K562 (cell line): ENCODE measurements around the gene RABGAP1L. TPM values are rescaled to one million over a fixed set of nuclear protein-coding genes. Genes with fewer than 3 reads are reported as not detected.

Experiments used
- NONO ChIP-seq, 2 experiments: fragments of 200-400 bp in 1 of 2; fragments of 450-650 bp in 1 of 2; formaldehyde crosslinking in 1 of 2; IDR thresholded peaks; 2 replicates each; pipeline ENCODE4 v1.6.1; 2017; ENCODE audit warnings: low read depth in 2 of 2, mild to moderate bottlenecking in 2 of 2, moderate library complexity in 2 of 2, low read length in 1 of 2
- PYGO2 ChIP-seq: fragments of 450-650 bp; IDR thresholded peaks from 2 replicates; pipeline ENCODE4 v1.6.1; 2016; ENCODE audit warnings: mild to moderate bottlenecking, missing genetic modification characterization, moderate library complexity, missing compliant biosample characterization
- polyA plus RNA-seq, 8 experiments: library from polyadenylated mRNA; depleted of rRNA in 4 of 8; stranded (reverse) in 5 of 8; unstranded in 3 of 8; fragments of >200 nt; fragmentation: Nextera tagmentation in 2 of 8; fragmentation: Illumina TruSeq in 1 of 8; extraction: Ambion mirVana in 2 of 8; extraction: Trizol in 1 of 8; gene quantifications; 2 replicates each; pipeline versions ENCODE4 v1.2.1 to v1.2.3, GENCODE V29; 2011 to 2014; ENCODE audit warnings: inconsistent platforms in 1 of 8, missing spikeins in 1 of 8
- total RNA-seq, 7 experiments: library from RNA; depleted of rRNA in 6 of 7; stranded (reverse); fragments of >200 nt in 6 of 7; fragmentation: Illumina TruSeq in 2 of 7; extraction: Trizol in 2 of 7; gene quantifications; 2 replicates each; pipeline versions ENCODE4 v1.2.1 to v1.2.3, GENCODE V29; 2011 to 2021; ENCODE audit warnings: low replicate concordance in 1 of 7
- TF ChIP-seq, protein P1 (sequence below): fragments of 450-650 bp; IDR thresholded peaks from 2 replicates; pipeline ENCODE4 v1.6.1; 2016; ENCODE audit warnings: mild to moderate bottlenecking, moderate library complexity
- TF ChIP-seq, protein P2 (sequence below): fragments of 200-800 bp; sonication (Bioruptor generic); IDR thresholded peaks from 2 replicates; pipeline ENCODE4 v1.6.1; 2017; ENCODE audit warnings: missing genetic modification characterization, missing compliant biosample characterization
- TF ChIP-seq, protein P3 (sequence below): fragments of 450-650 bp; IDR thresholded peaks from 2 replicates; pipeline ENCODE4 v1.6.1; 2017; ENCODE audit warnings: antibody characterized with exemption, mild to moderate bottlenecking

Gene RABGAP1L
- total and polyA plus RNA-seq, 9 of the 15 experiments (the other 6 are each of a cell fraction or from before 2014, with no cell fraction given) = 16.5 to 44.9 (median 26.7) TPM

- TF ChIP-seq, protein P1, sequence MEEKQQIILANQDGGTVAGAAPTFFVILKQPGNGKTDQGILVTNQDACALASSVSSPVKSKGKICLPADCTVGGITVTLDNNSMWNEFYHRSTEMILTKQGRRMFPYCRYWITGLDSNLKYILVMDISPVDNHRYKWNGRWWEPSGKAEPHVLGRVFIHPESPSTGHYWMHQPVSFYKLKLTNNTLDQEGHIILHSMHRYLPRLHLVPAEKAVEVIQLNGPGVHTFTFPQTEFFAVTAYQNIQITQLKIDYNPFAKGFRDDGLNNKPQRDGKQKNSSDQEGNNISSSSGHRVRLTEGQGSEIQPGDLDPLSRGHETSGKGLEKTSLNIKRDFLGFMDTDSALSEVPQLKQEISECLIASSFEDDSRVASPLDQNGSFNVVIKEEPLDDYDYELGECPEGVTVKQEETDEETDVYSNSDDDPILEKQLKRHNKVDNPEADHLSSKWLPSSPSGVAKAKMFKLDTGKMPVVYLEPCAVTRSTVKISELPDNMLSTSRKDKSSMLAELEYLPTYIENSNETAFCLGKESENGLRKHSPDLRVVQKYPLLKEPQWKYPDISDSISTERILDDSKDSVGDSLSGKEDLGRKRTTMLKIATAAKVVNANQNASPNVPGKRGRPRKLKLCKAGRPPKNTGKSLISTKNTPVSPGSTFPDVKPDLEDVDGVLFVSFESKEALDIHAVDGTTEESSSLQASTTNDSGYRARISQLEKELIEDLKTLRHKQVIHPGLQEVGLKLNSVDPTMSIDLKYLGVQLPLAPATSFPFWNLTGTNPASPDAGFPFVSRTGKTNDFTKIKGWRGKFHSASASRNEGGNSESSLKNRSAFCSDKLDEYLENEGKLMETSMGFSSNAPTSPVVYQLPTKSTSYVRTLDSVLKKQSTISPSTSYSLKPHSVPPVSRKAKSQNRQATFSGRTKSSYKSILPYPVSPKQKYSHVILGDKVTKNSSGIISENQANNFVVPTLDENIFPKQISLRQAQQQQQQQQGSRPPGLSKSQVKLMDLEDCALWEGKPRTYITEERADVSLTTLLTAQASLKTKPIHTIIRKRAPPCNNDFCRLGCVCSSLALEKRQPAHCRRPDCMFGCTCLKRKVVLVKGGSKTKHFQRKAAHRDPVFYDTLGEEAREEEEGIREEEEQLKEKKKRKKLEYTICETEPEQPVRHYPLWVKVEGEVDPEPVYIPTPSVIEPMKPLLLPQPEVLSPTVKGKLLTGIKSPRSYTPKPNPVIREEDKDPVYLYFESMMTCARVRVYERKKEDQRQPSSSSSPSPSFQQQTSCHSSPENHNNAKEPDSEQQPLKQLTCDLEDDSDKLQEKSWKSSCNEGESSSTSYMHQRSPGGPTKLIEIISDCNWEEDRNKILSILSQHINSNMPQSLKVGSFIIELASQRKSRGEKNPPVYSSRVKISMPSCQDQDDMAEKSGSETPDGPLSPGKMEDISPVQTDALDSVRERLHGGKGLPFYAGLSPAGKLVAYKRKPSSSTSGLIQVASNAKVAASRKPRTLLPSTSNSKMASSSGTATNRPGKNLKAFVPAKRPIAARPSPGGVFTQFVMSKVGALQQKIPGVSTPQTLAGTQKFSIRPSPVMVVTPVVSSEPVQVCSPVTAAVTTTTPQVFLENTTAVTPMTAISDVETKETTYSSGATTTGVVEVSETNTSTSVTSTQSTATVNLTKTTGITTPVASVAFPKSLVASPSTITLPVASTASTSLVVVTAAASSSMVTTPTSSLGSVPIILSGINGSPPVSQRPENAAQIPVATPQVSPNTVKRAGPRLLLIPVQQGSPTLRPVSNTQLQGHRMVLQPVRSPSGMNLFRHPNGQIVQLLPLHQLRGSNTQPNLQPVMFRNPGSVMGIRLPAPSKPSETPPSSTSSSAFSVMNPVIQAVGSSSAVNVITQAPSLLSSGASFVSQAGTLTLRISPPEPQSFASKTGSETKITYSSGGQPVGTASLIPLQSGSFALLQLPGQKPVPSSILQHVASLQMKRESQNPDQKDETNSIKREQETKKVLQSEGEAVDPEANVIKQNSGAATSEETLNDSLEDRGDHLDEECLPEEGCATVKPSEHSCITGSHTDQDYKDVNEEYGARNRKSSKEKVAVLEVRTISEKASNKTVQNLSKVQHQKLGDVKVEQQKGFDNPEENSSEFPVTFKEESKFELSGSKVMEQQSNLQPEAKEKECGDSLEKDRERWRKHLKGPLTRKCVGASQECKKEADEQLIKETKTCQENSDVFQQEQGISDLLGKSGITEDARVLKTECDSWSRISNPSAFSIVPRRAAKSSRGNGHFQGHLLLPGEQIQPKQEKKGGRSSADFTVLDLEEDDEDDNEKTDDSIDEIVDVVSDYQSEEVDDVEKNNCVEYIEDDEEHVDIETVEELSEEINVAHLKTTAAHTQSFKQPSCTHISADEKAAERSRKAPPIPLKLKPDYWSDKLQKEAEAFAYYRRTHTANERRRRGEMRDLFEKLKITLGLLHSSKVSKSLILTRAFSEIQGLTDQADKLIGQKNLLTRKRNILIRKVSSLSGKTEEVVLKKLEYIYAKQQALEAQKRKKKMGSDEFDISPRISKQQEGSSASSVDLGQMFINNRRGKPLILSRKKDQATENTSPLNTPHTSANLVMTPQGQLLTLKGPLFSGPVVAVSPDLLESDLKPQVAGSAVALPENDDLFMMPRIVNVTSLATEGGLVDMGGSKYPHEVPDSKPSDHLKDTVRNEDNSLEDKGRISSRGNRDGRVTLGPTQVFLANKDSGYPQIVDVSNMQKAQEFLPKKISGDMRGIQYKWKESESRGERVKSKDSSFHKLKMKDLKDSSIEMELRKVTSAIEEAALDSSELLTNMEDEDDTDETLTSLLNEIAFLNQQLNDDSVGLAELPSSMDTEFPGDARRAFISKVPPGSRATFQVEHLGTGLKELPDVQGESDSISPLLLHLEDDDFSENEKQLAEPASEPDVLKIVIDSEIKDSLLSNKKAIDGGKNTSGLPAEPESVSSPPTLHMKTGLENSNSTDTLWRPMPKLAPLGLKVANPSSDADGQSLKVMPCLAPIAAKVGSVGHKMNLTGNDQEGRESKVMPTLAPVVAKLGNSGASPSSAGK = peak; percentile 71
- TF ChIP-seq, protein P2, sequence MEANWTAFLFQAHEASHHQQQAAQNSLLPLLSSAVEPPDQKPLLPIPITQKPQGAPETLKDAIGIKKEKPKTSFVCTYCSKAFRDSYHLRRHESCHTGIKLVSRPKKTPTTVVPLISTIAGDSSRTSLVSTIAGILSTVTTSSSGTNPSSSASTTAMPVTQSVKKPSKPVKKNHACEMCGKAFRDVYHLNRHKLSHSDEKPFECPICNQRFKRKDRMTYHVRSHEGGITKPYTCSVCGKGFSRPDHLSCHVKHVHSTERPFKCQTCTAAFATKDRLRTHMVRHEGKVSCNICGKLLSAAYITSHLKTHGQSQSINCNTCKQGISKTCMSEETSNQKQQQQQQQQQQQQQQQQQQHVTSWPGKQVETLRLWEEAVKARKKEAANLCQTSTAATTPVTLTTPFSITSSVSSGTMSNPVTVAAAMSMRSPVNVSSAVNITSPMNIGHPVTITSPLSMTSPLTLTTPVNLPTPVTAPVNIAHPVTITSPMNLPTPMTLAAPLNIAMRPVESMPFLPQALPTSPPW (CRISPR knock-in tag) = peak; percentile 99
- no peak for TF ChIP-seq PYGO2 (tag)
- TF ChIP-seq, protein P3, sequence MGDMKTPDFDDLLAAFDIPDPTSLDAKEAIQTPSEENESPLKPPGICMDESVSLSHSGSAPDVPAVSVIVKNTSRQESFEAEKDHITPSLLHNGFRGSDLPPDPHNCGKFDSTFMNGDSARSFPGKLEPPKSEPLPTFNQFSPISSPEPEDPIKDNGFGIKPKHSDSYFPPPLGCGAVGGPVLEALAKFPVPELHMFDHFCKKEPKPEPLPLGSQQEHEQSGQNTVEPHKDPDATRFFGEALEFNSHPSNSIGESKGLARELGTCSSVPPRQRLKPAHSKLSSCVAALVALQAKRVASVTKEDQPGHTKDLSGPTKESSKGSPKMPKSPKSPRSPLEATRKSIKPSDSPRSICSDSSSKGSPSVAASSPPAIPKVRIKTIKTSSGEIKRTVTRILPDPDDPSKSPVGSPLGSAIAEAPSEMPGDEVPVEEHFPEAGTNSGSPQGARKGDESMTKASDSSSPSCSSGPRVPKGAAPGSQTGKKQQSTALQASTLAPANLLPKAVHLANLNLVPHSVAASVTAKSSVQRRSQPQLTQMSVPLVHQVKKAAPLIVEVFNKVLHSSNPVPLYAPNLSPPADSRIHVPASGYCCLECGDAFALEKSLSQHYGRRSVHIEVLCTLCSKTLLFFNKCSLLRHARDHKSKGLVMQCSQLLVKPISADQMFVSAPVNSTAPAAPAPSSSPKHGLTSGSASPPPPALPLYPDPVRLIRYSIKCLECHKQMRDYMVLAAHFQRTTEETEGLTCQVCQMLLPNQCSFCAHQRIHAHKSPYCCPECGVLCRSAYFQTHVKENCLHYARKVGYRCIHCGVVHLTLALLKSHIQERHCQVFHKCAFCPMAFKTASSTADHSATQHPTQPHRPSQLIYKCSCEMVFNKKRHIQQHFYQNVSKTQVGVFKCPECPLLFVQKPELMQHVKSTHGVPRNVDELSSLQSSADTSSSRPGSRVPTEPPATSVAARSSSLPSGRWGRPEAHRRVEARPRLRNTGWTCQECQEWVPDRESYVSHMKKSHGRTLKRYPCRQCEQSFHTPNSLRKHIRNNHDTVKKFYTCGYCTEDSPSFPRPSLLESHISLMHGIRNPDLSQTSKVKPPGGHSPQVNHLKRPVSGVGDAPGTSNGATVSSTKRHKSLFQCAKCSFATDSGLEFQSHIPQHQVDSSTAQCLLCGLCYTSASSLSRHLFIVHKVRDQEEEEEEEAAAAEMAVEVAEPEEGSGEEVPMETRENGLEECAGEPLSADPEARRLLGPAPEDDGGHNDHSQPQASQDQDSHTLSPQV = no peak
- TF ChIP-seq NONO (IDR thresholded peaks at IDR 0.05; ENCODE audit: low read depth in 2 of 2, low read length in 1 of 2) = peak; percentile 84 to 87; a peak in 2 of 4 replicates
These were observed at the start of gene RABGAP1L (continued) for GRCh38 chr1:174159252-174160108.
